Sigmoid colon (tissue), 3 donors: ENCODE measurements around the gene PER3.

Experiments used
- POLR2A ChIP-seq, 2 donors: fragments of 450-650 bp; IDR thresholded peaks; one replicate each; pipeline ENCODE4 v1.6.1; 2016; ENCODE audit warnings: antibody characterized with exemption in 2 of 2, mild to moderate bottlenecking in 2 of 2, moderate library complexity in 2 of 2
- TF ChIP-seq, protein P1 (sequence below), 4 experiments: fragments of 450-650 bp in 3 of 4; fragments of 200-600 bp in 1 of 4; IDR thresholded peaks; one replicate each; pipeline ENCODE4 v1.5.1; 2016 to 2019; ENCODE audit warnings: antibody characterized with exemption in 4 of 4, mild to moderate bottlenecking in 3 of 4, moderate library complexity in 2 of 4

DNA sequence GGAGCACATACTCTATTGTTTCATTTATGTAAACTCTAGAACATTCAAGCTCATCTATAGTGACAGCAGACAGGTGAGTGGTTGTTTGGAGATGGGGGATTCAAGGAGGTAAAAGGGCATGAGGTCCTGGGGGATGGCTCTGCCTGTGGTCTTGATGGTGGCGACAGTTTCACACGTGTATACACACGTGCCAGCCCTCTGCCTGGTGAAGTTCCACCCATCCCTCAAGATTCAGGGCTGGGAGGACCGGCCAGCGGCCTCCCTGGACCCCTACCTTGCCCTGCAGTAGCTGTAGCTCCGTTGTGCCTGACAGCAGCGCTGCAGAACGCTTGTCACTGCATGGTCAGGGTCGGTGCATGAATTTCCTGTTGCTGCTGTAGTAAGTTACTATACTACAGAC, 107.7 kb downstream of the PER3 start:
- TF ChIP-seq, protein P1, sequence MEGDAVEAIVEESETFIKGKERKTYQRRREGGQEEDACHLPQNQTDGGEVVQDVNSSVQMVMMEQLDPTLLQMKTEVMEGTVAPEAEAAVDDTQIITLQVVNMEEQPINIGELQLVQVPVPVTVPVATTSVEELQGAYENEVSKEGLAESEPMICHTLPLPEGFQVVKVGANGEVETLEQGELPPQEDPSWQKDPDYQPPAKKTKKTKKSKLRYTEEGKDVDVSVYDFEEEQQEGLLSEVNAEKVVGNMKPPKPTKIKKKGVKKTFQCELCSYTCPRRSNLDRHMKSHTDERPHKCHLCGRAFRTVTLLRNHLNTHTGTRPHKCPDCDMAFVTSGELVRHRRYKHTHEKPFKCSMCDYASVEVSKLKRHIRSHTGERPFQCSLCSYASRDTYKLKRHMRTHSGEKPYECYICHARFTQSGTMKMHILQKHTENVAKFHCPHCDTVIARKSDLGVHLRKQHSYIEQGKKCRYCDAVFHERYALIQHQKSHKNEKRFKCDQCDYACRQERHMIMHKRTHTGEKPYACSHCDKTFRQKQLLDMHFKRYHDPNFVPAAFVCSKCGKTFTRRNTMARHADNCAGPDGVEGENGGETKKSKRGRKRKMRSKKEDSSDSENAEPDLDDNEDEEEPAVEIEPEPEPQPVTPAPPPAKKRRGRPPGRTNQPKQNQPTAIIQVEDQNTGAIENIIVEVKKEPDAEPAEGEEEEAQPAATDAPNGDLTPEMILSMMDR (IDR thresholded peaks at IDR 0.05) = no peak
- TF ChIP-seq POLR2A (IDR thresholded peaks at IDR 0.05) = no peak
